ENCODE measurements around the gene LRRC8C. TPM values are rescaled to one million over a fixed set of nuclear protein-coding genes. Genes with fewer than 3 reads are reported as not detected.

The LRRC8C gene
- total RNA-seq, 6 experiments from 2014 or later, result 0.53 to 2.0 (median 1.2) TPM

DNA sequence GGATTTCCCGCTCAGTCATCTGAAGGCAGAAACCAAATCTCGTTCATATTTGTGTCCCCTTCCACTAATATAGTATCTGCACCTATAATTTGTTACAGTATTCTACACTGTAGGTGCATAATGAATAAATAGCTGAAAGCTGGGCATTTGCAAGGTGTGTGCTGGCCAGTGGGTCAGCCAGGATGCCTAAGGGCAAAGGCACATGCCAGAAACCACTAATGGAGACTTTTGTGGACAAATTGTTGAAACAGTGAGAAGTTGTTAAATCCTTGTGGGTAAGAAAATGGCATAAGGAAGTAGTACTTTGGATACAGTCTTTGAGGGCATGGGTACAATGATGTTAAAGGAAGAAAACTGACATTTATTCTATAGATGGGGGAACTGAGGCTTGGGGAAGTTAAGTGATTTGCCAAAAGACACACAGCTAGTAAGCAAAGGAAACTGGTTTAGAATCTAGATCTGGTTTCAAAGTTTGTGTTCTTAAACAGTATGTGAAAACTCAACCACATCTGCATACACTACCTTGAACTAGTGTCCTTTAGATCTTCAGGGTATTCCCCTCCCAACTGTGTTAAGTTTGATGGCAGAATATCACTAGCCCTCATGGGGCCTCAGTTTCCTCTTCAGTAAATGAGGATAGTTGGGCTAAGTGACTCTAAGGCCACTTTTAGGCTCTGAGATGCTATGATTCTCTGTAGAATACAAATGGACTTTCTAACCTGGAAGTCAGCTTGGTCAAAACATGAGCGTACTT, 26.5 kb upstream of the LRRC8C start:
- no peak for DNase-seq
- no peaks in the 10 kb centered on the region for H3K4me1 ChIP-seq
- no peaks in the 10 kb centered on the region for H3K9me3 ChIP-seq
- ATAC-seq, result no peak
- H3K36me3 ChIP-seq, result no peaks in the 10 kb centered on the region
- H3K4me3 ChIP-seq, result no peak overlapping the region
- no peak overlapping the region for H3K27ac ChIP-seq
- 84% methylated on average over 3 of the region's 3 CpGs for WGBS (ENCODE audit: insufficient coverage, low coverage, low lambda C conversion rate, missing lambda C conversion rate)
- no peak for TF ChIP-seq POLR2A (IDR thresholded peaks at IDR 0.05)
- TF ChIP-seq, protein P1, sequence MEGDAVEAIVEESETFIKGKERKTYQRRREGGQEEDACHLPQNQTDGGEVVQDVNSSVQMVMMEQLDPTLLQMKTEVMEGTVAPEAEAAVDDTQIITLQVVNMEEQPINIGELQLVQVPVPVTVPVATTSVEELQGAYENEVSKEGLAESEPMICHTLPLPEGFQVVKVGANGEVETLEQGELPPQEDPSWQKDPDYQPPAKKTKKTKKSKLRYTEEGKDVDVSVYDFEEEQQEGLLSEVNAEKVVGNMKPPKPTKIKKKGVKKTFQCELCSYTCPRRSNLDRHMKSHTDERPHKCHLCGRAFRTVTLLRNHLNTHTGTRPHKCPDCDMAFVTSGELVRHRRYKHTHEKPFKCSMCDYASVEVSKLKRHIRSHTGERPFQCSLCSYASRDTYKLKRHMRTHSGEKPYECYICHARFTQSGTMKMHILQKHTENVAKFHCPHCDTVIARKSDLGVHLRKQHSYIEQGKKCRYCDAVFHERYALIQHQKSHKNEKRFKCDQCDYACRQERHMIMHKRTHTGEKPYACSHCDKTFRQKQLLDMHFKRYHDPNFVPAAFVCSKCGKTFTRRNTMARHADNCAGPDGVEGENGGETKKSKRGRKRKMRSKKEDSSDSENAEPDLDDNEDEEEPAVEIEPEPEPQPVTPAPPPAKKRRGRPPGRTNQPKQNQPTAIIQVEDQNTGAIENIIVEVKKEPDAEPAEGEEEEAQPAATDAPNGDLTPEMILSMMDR (IDR thresholded peaks at IDR 0.05), result no peak
- no peaks in the 10 kb centered on the region for H3K27me3 ChIP-seq
- intact Hi-C loops (cut with DNase I), result no loop called here

DNA sequence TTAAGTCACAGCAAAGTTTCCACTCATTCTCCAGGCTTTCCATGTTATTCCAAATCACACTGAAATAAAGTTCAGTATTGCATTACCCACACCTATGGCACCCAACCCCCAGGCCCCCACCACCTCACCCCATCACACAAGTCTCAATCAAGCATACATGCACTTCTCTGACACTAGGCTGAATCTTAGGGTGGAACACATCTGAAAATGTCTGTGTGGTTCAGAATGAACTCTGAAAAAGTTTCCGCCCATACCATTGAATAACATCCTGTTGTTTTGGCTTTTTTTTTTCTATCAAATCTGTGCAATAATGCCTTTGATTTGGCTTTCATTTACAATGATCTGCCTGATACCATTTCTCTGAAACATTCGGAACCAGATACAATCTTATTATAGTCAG, 25.8 kb upstream of the LRRC8C start:
- intact Hi-C loops (cut with DNase I), result no loop called here
- no peaks in the 10 kb centered on the region for H3K9me3 ChIP-seq
- H3K36me3 ChIP-seq, result no peaks in the 10 kb centered on the region
- no peak for DNase-seq
- 76% methylated on average over 2 of the region's 2 CpGs for WGBS (ENCODE audit: insufficient coverage, low coverage, low lambda C conversion rate, missing lambda C conversion rate)
- no peak for TF ChIP-seq POLR2A (IDR thresholded peaks at IDR 0.05)
- TF ChIP-seq, protein P1 (IDR thresholded peaks at IDR 0.05), result no peak
- no peak overlapping the region for H3K27ac ChIP-seq
- no peaks in the 10 kb centered on the region for H3K4me1 ChIP-seq
- no peak for ATAC-seq
- H3K4me3 ChIP-seq, result no peak overlapping the region
- H3K27me3 ChIP-seq, result no peaks in the 10 kb centered on the region

DNA sequence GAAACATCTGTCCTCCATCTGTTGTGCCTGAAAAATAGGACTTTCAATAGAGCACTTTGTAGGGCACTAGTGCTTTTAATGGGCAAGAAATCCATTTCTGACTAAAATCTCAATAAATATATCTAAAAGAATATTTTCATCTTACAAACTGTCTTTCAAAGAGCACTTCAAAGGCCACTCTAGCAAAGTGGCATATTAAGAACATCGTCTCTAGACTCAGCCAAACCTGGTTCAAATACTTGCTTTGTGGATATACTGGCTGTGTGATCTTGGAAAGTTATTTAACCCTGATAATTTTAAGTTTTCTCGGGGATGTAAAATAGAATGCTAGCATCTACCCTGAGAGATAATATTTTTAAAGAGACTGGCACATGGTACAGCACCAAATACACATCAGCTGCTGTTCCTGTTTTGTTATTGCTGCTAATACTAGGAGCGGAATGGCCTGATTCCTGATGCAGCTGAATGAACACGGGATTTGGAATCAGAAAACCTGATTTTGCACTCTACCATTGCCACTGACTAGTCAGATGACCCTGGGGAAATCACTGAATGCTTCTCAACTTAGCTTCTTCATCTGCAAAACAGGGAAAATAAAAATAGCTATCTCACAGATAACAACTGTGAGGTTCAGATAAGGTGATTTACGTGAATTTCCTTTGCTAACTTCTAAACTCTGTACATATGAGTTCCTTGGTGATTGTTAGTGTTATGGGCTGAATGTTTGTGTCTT, 25.2 kb upstream of the LRRC8C start:
- Histone ChIP-seq H3K36me3 (no peaks in the 10 kb centered on the region), H3K4me1 (no peaks in the 10 kb centered on the region), H3K4me3 (no peak overlapping the region), H3K9me3 (no peaks in the 10 kb centered on the region), H3K27me3 (no peaks in the 10 kb centered on the region), H3K27ac (no peak overlapping the region)
- ATAC-seq (peak; percentile 15 to 35 (median 26)), DNase-seq (no peak)
- 60% methylated on average over 5 of the region's 5 CpGs for WGBS (ENCODE audit: insufficient coverage, low coverage, low lambda C conversion rate, missing lambda C conversion rate)
- TF ChIP-seq, protein P1 (IDR thresholded peaks at IDR 0.05), result no peak
- no peak for TF ChIP-seq POLR2A (IDR thresholded peaks at IDR 0.05)
- intact Hi-C loops (cut with DNase I), result no loop called here

DNA sequence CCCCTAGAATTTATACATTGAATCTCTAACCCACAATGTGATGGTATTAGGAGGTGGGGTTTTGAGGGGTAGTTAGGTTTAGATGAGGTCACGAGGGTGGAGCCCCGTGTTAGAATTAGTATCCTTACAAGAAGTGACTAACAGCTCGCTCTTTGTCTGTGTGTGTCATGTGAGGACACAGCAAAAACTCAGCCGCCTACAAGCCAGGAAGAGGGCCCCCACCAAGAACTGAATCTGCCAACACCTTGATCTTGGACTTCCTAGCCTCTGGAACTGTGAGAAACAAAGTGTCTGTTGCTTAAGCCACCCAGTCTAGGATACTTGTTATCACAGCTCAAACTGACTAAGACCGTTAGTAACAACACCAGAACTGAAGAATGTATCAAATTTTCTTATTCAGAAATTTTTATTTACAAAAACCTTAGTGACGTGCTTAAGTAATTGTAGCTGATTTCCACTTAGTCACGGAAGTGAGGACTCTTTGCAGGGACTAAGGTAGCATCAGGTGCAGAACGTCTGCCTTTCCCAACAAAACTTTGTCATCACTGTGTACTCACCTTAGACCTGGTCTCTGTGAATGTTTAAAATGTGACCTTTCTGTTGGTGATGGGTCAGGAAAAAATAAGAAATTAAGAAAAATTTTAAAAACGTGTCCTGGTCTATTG, 24.5 kb upstream of the LRRC8C start:
- ATAC-seq (peak; percentile 54 to 71 (median 64)), DNase-seq (no peak)
- TF ChIP-seq, protein P1 (IDR thresholded peaks at IDR 0.05), result no peak
- no peak for TF ChIP-seq POLR2A (IDR thresholded peaks at IDR 0.05)
- Histone ChIP-seq H3K4me3 (no peak overlapping the region), H3K9me3 (no peaks in the 10 kb centered on the region), H3K4me1 (no peaks in the 10 kb centered on the region), H3K27me3 (no peaks in the 10 kb centered on the region), H3K27ac (no peak overlapping the region), H3K36me3 (no peaks in the 10 kb centered on the region)
- WGBS (ENCODE audit: insufficient coverage, low coverage, low lambda C conversion rate, missing lambda C conversion rate), result 66% methylated on average over 9 of the region's 9 CpGs
- intact Hi-C loops (cut with DNase I), result no loop called here

All from right lobe of liver (tissue), 6 donors.